ENCODE results near the gene DIAPH2. TPM values are rescaled to one million over a fixed set of nuclear protein-coding genes. Genes with fewer than 3 reads are reported as not detected.

Gene DIAPH2
- total RNA-seq, 6 experiments from 2014 or later = 10.1 to 13.5 (median 11.6) TPM

GRCh38 chrX:97006167-97006566 lies 321.5 kb downstream of the DIAPH2 start:
- Mint-ChIP-seq H3K27ac (no peak overlapping the region), H3K4me3 (no peak overlapping the region), H3K9me3 (no peaks in the 10 kb centered on the region), H3K27me3 (ENCODE audit: insufficient read depth) (no peaks in the 10 kb centered on the region), H3K36me3 (ENCODE audit: low read depth) (no peaks in the 10 kb centered on the region), H3K4me1 (ENCODE audit: low read depth) (no peaks in the 10 kb centered on the region)
- DNase-seq = no peak
- no peak for TF ChIP-seq CTCF (IDR thresholded peaks at IDR 0.05)

GRCh38 chrX:97009391-97009790 lies 324.7 kb downstream of the DIAPH2 start:
- Mint-ChIP-seq H3K4me1 (ENCODE audit: low read depth) (no peaks in the 10 kb centered on the region), H3K27me3 (ENCODE audit: insufficient read depth) (no peaks in the 10 kb centered on the region), H3K9me3 (no peaks in the 10 kb centered on the region), H3K36me3 (ENCODE audit: low read depth) (no peaks in the 10 kb centered on the region), H3K27ac (no peak overlapping the region), H3K4me3 (no peak overlapping the region)
- no peak for DNase-seq
- TF ChIP-seq CTCF (IDR thresholded peaks at IDR 0.05) = no peak

GRCh38 chrX:97011540-97011939 lies 326.9 kb downstream of the DIAPH2 start:
- no peak for DNase-seq
- peaks cover 5% of the 10 kb centered on the region for H3K4me1 Mint-ChIP-seq (ENCODE audit: low read depth)
- H3K9me3 Mint-ChIP-seq = no peaks in the 10 kb centered on the region
- H3K27me3 Mint-ChIP-seq (ENCODE audit: insufficient read depth) = no peaks in the 10 kb centered on the region
- no peak for TF ChIP-seq CTCF (IDR thresholded peaks at IDR 0.05)
- no peak overlapping the region for H3K27ac Mint-ChIP-seq
- H3K36me3 Mint-ChIP-seq (ENCODE audit: low read depth) = no peaks in the 10 kb centered on the region
- no peak overlapping the region for H3K4me3 Mint-ChIP-seq

- no peak for DNase-seq
- Mint-ChIP-seq H3K4me3 (no peak overlapping the region), H3K9me3 (no peaks in the 10 kb centered on the region), H3K36me3 (ENCODE audit: low read depth) (no peaks in the 10 kb centered on the region), H3K27me3 (ENCODE audit: insufficient read depth) (no peaks in the 10 kb centered on the region), H3K4me1 (ENCODE audit: low read depth) (peaks cover 5% of the 10 kb centered on the region), H3K27ac (no peak overlapping the region)
- peak; percentile 35; the same call in 1 of the 2 replicates for TF ChIP-seq CTCF (IDR thresholded peaks at IDR 0.05)
Observed at GRCh38 chrX:97016106-97016505, 331.5 kb downstream of the DIAPH2 start.

- peak overlapping the region; percentile 51; the same call in 1 of the 2 replicates for H3K4me3 Mint-ChIP-seq
- H3K36me3 Mint-ChIP-seq (ENCODE audit: low read depth) = no peaks in the 10 kb centered on the region
- no peaks in the 10 kb centered on the region for H3K9me3 Mint-ChIP-seq
- peaks cover 7% of the 10 kb centered on the region; the same call in 1 of the 2 replicates for H3K4me1 Mint-ChIP-seq (ENCODE audit: low read depth)
- H3K27me3 Mint-ChIP-seq (ENCODE audit: insufficient read depth) = no peaks in the 10 kb centered on the region
- H3K27ac Mint-ChIP-seq = peak overlapping the region; percentile 64
- DNase-seq = peak; percentile 4
- TF ChIP-seq CTCF (IDR thresholded peaks at IDR 0.05) = no peak
Observed at GRCh38 chrX:97021680-97022079, 337.0 kb downstream of the DIAPH2 start.

DNA sequence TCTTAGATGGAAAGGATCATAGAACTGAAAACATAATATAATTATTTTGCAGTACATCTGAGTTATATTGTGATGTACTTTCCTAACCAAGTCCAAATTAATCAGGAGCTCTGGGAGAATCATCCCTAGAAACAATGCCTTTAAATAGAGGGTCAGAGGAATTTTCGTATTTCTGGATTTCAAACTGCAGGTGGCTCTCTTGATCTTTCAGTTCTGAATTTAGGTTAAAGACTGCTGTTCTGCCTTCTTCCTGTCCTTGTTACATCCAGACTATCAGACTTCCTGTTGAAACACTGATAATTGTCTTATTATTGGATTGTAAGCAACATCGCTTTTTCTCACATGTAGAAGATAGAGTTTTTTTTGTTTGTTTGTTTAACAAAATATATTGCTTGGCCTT lies 341.8 kb downstream of the DIAPH2 start:
- H3K27me3 Mint-ChIP-seq (ENCODE audit: insufficient read depth) = no peaks in the 10 kb centered on the region
- no peaks in the 10 kb centered on the region for H3K36me3 Mint-ChIP-seq (ENCODE audit: low read depth)
- peak; percentile 0 for DNase-seq
- H3K9me3 Mint-ChIP-seq = no peaks in the 10 kb centered on the region
- no peak overlapping the region for H3K4me3 Mint-ChIP-seq
- no peak overlapping the region for H3K27ac Mint-ChIP-seq
- H3K4me1 Mint-ChIP-seq (ENCODE audit: low read depth) = peaks cover 7% of the 10 kb centered on the region; the same call in 1 of the 2 replicates
- peak; percentile 35; the same call in 1 of the 2 replicates for TF ChIP-seq CTCF (IDR thresholded peaks at IDR 0.05)
